Activated T-cell treated with anti-CD3 and anti-CD28 coated beads for 4 hours (primary cell): Measurements from ENCODE around the gene EMSY.

Experiments
- DNase-seq: peaks from one replicate; pipeline ENCODE4 v3.0.0-alpha.2; 2020

The EMSY gene

DNA sequence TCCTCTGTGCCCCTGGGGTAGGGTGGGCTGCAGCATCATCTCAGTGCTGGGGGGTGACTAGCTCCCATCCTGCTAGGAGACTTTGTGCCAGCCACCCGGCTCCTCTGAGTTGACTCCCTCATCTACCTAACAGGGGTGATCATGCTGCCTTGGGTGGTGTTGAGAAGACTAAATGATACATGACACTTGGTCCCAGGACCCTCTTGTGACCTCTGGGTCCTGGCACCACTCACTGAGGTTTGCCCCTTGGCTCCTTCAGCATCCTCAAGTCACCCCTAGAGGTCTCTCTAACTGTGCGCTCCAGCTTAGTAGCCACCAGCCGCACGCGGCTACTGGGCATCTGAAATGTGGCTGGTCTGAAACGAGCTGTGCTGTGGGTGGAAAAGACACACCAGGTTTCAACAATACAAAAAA lies 153.6 kb downstream of the EMSY start:
- no peak for DNase-seq

DNA sequence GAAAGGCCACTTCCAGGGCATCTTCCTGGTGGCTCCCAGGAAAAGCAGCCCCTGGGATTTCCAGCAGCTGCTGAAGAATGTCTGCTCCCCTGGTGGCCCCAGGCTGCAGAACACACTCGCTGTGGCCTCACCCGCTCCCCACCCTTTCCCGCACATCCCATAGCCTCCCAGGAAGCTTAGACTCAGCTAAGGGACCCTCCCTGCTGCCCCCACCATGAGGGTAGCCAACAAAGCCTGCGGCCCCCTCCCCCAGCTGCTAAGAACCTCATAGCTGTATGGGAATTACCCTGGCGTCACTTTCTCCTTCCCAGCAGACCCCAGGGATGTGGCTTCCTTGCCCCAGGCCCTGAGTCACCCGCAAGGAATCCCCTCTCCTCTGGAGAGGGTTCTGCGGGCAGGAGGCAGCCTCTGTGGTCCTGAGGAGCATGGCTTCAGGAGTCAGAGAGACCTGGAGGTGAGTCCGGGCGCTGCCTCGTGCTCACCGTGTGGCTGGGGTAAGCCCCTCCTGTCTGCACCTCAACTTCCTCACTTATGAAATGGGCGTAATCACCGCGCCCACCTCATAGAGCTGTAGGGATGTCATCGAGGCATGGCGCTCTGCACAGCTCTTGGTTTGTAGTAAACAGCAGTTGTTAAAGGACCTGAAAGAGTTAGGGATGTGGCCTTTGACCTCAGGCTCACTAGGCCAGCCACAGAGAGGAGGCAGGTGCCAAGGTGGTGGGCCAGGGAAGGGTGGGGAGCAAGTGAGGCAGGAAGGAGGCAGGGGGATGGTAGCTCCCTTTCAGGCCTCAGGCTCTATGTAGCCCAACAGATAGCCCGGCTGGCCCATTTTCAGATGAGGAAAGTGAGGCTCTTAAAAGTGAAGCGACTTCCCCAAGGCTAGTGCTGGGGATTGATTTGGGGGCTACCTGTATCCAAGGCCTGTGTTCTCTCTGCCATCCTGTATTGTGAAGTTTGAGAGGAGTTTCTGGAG lies 154.5 kb downstream of the EMSY start:
- DNase-seq: no peak

- no peak for DNase-seq
These were observed 155.4 kb downstream of the EMSY start for GRCh38 chr11:76600124-76600655.

- DNase-seq: no peak
These were observed 156.5 kb downstream of the EMSY start for GRCh38 chr11:76601272-76601671.

- no peak for DNase-seq
These were observed 156.9 kb downstream of the EMSY start for GRCh38 chr11:76601724-76602123.

- DNase-seq: no peak
These were observed 157.6 kb downstream of the EMSY start for GRCh38 chr11:76602431-76602861.
